ENCODE data around the gene SLC25A29.

- TF ChIP-seq CEBPB (IDR thresholded peaks at IDR 0.05; ENCODE audit: low read depth, low read length): no peak
- TF ChIP-seq CTCF (conservative IDR thresholded peaks at IDR 0.05; ENCODE audit: low read depth, low read length): no peak
- no peak for TF ChIP-seq USF2 (IDR thresholded peaks at IDR 0.05; ENCODE audit: low read depth, low read length)
- TF ChIP-seq FOS (IDR thresholded peaks at IDR 0.05; ENCODE audit: low read depth, low read length): no peak
- no peak for TF ChIP-seq POLR2A (IDR thresholded peaks at IDR 0.05; ENCODE audit: low read depth, low read length)
- no peak for TF ChIP-seq BHLHE40 (IDR thresholded peaks at IDR 0.05; ENCODE audit: low read depth, low read length)
- no peak for TF ChIP-seq MAFK (IDR thresholded peaks at IDR 0.05; ENCODE audit: low read depth, low read length)
- no peak for TF ChIP-seq RAD21 (IDR thresholded peaks at IDR 0.05; ENCODE audit: low read length)
Measured at GRCh38 chr14:100250732-100251465, 55.3 kb downstream of the SLC25A29 start.

All from IMR-90 (cell line).